NCI-H446 treated with DMSO at 0.1 percent for 48 hours (cell line): ENCODE results near the gene ARMC5.

ENCODE experiments used
- DNase-seq: peaks from one replicate; lab custom pipeline; 2025; lab: John Stamatoyannopoulos, UW

The ARMC5 gene

DNA sequence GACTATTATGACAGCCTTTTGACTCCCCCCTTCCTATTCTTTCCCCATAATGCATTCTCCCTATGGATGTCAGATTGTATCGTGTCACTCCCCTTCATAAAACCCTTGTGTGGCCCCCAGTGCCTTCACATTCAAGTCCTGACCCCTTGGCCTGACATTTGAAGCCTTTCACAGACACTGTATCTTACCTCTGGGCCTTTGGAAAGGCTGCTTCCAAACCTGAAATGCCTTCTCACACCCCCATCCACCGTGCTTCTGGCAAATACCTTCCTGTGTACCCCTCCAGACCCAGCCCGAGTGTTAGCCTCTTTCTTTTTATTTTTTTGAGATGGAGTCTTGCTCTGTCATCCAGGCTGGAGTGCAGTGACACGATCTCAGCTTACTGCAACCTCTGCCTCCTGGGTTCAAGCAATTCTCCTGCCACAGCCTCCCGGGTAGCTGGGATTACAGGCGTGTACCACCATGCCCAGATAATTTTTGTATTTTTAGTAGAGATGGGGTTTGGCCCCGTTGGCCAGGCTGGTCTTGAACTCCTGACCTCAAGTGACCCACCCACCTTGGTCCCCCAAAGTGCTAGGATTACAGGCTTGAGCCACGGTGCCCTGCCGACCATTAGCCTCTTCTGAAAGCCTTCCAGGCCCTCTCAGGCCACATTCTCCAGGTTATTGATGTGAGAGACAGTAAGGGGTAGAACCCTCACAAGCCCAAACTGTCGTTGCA is 2.1 kb downstream of the ARMC5 start:
- no peak for DNase-seq

DNA sequence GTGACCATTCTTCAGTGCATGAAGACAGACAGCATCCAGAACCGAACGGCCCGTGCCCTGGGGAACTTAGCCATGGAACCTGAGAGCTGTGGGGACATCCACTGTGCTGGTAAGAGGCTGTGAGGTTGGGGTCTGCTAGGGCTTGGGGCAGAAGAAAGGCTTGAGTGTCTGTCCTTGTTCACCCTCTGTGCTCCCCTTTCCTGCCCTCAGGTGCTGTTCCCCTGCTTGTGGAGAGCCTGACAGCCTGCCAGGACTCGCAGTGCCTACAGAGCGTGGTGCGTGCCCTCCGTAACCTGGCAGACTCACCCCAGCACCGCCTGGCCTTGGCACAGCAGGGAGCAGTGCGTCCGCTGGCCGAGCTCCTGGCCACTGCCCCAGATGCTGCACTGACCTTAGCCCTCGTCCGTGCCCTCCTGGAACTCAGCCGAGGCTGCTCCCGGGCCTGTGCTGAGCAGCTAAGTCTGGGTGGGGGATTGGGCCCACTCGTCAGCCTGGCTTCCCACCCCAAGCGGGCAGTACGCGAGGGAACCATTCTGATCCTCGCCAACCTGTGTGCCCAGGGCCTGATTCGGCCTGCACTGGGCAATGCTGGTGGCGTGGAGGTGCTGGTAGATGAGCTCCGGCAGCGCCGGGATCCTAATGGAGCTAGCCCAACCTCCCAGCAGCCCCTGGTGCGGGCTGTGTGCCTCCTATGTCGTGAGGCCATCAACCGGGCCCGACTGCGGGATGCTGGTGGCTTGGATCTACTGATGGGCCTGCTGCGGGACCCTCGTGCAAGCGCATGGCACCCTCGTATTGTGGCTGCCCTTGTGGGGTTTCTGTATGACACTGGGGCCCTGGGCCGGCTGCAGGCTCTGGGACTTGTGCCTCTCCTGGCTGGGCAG is 2.9 kb downstream of the ARMC5 start:
- DNase-seq = no peak

DNA sequence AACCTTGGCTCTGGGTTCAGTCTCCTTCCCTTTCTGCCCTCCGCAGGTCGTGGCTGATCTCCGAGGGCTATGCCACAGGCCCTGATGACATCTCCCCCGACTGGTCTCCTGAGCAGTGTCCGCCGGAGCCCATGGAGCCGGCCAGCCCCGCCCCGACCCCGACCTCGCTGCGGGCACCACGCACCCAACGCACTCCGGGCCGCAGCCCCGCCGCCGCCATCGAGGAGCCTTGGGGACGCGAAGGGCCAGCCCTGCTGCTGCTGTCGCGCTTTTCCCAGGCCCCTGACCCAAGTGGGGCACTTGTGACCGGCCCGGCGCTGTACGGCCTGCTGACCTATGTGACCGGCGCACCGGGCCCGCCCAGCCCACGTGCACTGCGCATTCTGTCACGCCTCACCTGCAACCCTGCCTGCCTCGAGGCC is 5.1 kb downstream of the ARMC5 start:
- no peak for DNase-seq

DNA sequence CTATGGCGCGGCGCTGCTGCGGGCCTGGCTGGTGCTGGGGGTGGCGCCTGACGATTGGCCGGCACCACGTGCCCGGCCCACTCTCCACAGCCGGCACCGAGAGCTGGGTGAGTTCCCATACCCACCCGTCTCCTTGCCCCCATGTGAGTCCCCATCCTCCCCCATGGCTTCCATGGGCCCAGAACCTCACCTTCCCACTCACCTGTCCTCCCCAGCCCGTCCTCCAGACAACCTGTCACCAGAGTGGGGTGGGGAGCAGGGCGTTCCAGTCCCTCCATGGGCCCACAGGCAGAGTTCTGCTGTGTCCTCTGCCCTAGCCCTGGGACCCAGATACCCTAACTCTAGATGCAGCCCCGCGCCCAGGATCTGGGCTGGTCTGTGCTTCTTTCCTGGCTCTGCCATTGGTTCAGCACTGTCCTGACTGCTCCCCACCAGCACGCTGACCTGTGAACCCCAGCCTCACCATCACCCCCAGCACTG is 5.5 kb downstream of the ARMC5 start:
- DNase-seq = no peak

DNA sequence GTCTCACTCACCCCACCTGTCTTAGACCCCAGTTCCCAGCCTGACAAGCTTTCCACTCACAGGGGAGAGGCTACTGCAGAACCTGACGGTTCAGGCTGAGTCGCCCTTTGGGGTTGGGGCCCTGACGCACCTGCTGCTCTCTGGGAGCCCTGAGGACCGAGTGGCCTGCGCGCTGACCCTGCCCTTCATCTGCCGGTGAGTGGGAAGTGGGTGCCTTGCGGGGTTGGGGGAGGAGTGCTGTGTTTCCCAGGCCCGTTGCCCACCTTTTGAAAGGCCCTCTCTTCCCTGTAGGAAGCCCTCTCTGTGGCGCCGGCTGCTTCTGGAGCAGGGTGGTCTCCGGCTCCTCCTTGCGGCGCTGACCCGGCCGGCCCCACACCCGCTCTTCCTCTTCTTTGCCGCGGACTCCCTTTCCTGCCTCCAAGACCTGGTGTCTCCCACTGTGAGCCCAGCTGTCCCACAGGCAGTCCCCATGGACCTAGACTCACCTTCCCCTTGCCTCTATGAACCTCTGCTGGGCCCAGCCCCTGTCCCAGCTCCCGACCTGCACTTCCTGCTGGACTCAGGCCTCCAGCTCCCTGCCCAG is 6.6 kb downstream of the ARMC5 start:
- DNase-seq = no peak

DNA sequence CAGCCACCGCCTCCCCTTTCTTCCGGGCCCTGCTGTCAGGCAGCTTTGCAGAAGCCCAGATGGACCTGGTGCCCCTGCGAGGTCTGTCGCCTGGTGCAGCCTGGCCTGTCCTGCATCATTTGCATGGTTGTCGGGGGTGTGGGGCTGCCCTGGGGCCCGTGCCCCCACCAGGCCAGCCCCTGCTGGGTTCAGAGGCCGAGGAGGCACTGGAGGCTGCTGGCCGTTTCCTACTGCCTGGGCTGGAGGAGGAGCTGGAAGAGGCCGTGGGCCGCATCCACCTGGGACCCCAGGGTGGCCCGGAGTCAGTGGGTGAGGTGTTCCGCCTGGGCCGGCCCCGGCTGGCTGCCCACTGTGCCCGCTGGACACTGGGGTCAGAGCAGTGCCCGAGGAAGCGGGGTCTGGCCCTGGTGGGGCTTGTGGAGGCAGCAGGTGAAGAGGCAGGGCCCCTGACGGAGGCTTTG is 7.1 kb downstream of the ARMC5 start:
- DNase-seq = no peak

DNA sequence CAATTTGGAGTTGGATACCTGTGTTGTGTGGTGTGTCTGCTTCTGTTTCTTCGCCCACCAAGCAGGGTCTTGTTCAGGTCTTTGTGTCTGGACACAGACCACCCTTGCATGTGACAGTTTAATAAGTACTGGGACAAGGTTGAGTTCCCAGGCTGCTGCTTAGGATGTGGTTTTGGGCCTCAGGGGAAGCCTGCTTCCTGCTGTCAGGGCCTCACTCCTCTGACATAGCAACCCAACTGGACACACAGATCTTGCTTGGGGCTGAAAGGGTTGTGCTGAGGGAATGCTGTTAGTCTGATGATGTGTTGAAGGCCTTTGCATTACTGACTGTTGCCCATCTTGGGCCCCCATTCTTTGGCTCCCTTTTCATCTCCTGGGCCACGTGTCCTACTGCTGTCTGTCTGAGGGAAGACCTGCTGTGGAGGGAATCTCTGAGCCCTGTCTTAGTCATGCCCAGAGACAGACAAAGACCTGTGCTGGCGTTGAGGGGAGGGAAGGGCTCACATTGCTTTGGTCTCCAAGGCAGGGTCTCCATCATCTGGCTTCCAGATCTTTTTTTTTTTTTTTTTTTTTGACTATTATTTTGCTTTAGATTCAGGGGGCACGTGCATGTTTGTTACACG is 8.0 kb downstream of the ARMC5 start:
- no peak for DNase-seq

DNA sequence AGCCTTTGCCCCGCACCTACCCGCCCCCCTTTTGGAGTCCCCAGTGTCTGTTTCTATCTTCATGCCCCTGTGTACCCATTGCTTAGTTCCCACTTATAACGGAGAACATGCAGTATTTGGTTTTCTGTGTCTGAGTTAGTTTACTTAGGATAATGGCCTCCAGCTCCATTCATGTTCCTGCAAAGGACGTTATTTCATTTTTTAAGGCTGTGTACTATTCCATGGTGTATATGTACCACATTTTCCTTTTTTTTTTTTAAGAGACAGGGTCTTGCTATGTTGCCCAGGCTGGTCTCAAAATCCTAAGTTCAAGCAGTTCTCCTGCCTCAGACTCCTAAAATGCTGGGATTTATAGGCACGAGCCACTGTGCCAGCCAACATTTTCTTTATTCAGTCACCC is 8.6 kb downstream of the ARMC5 start:
- DNase-seq = no peak

DNA sequence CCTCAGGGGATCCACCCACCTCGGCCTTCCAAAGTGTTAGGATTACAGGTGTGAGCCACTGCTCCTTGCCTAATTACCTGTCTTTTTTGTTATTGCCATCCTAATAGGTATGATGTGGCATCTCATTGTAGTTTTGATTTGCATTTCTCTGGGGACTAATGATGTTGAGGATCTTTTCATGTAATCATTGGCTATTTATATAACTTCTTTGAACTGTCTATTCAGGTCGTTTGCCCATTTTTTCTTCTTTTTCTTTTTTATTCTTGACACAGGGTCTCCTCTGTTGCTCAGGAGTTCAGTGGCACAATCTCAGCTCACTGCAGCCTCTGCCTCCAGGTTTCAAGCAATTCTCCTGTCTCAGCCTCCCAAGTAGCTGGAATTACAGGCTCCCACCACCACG is 11.3 kb downstream of the ARMC5 start:
- DNase-seq = no peak

DNA sequence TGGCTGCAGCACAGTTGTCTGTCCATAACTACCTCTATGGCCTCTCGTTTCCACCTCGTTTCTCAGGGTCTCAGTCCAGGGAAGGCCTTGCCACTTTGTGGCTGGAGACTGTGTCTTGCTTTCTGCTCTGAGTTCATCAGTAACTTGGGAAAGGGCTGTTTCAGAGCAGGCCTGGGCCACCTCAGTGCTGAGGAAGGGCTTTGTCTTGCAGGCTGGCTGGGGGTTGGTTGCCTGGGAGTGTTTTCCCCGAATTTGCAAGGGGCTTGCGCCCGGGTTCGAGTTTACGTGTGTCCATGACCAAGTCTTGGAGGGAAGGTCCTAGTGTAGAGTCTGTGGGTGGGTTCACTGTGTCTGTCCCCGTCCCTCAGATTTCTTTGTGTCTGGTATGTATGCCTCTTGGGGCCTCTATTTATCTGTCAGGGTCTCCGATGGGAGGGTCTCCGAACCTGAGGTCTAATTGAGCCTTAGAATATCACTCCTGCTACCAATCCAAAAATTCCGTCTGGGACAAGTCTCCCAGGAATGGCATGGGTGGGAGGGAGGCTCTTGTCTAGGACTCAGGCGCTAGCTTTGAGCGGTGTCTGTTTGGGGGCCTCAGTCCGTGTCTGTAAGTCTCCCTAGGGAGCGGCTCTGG is 12.1 kb downstream of the ARMC5 start:
- DNase-seq = no peak

DNA sequence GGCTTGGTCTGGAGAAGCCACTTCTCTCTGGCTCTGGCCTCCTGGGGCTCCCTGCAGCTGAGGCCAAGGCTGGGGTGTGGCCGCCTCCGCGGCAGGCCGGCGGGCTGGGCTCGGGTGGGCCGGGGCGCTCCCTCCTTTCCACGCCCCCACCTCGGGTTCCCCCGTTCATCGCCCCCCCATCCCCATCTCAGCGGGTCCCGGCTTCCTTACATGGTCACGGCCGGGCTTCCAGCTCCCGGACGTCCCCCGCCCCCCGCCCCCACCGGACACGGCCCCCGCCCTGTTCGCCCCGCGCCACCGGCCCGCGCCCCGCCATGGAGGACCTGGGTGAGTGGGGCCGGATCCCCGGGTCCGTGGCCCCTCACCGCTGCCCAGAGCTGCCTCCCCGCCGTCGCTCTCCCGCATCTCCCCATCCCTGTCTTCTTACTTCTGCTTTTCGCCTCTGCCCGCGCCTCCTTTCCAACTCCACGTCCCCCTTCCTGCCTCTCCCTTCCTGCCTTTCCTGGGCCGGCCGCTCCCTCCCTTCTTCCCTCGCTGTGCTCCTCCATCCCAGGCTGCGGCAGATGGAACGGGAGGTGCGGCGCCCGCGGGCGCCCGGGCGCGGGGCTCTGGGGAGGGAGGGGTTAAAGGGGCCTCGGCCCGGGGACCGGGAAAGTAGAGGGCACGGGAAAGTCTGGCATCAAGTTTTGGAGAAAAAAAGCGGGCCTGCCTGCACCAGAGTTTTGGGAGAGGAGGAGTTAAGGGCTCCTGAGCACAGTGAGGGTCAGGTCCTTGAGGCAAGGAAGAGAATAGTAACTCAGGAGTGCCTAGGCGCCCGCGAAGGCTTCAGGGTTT is 12.8 kb downstream of the ARMC5 start, which contains the start of gene TGFB1I1:
Gene TGFB1I1 (plus strand): TSS at position 278 of the 834 bp plus-strand sequence. CDS start 37 bp downstream, at position 315.
- DNase-seq = no peak

DNA sequence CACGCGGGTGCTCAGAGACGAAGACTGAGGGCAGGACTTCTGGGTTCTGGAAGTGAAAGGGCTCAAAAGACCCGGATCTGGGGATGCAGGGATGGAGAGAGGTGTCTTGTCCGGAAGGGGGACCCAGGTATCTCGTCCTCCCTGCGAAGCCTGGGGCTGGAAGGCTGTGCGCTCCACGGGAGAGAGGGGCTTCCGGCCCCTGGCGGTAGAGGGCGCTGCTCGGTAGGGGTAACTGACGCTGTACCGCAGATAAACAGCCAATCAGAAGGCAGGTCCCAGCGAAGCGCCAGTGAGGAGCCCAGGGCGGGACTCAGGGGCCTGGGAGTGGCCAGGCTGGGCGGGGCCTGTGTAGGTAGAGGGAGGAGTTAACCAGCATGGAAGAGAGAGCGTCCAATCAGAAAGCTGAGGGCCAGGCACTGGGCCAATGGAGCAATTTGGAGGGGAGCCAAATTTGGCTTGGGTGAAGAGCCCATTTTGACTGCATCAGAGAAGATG is 13.5 kb downstream of the ARMC5 start:
- DNase-seq = peak; percentile 72

DNA sequence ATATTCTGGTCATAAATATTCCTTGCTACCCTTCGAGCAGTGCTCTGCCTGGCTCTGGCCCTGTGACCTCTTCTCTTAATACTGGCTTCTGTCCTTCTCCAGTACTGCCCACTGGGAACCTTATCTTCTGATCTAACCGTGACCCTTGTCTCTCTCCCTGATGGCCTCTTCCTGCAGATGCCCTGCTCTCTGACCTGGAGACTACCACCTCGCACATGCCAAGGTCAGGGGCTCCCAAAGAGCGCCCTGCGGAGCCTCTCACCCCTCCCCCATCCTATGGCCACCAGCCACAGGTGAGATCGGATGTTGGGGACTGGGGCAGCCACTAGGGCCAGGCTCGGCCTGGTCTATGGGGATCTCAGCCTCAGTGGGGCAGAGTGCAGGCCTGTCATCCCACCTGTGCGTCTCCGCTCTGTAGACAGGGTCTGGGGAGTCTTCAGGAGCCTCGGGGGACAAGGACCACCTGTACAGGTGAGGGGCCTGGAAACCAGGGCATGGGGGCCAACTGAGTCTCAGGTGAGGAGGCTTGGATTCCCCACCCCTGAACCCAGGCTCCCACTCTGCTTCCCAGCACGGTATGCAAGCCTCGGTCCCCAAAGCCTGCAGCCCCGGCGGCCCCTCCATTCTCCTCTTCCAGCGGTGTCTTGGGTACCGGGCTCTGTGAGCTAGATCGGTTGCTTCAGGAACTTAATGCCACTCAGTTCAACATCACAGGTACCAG is 14.1 kb downstream of the ARMC5 start:
- no peak for DNase-seq

DNA sequence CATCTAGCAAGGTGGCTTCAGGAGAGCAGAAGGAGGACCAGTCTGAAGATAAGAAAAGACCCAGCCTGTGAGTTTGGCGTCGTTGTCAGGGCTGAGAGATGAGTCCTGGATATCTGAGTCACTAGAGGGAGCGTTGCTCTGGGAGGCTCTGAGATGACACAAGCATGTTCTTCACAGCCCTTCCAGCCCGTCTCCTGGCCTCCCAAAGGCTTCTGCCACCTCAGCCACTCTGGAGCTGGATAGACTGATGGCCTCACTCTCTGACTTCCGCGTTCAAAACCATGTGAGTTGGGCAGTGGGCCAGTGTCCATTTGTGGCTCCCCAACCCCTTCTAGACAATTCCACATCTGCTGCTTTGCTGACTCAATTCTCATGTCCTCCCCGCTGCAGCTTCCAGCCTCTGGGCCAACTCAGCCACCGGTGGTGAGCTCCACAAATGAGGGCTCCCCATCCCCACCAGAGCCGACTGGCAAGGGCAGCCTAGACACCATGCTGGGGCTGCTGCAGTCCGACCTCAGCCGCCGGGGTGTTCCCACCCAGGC is 14.9 kb downstream of the ARMC5 start:
- no peak for DNase-seq

DNA sequence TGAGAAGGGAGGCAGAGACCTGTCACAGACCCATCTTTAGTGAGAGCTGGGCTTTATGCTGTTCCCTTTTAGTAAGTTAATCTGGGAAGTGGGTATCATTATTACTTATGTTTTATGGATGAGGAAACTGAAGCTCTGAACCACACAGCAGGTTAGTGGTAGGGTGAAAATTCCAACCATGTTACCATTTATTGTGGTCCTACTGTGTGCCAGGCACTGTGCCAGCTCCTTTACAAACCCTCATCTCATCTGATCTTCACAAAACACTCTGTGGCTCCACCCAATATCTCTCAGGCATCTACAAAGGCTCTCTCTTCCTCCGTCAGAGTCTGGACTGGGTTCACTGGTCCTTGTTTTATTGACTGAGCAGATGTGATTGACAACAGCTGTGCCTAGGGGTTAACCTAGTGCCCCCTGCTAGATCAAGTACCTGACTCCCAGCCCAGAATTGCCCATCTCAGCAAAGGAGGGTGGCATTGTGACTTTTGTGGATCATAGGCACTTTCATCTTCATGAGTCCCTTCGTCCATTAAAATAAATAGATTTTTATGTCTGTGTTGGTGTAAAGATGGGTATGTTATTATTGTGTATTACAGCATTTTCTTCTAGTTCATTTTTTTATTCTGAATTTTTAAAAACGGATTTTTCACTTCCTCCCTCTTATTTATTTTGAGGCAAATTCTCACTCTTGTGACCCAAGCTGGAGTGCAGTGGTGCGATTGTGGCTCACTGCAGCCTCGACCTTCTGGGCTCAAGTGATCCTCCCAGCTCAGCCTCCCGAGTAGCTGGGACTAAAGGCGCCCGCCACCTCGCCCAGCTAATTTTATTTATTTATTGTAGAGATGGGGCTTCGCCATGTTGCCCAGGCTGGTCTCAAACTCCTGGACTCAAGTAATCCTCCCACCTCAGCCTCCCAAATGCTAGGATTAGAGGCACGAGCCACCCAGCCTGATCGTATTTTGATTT is 15.8 kb downstream of the ARMC5 start:
- DNase-seq = no peak

DNA sequence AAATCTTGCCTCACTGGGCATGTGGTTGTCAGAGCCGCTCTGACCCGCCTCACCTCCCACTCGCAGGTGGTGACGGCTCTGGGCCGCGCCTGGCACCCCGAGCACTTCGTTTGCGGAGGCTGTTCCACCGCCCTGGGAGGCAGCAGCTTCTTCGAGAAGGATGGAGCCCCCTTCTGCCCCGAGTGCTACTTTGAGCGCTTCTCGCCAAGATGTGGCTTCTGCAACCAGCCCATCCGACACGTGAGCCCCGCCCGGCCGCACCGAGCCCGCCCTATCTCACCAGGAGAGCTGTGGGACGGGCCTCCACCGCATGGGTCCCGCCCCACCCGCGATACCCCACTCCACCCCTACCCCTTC is 16.6 kb downstream of the ARMC5 start:
- no peak for DNase-seq

DNA sequence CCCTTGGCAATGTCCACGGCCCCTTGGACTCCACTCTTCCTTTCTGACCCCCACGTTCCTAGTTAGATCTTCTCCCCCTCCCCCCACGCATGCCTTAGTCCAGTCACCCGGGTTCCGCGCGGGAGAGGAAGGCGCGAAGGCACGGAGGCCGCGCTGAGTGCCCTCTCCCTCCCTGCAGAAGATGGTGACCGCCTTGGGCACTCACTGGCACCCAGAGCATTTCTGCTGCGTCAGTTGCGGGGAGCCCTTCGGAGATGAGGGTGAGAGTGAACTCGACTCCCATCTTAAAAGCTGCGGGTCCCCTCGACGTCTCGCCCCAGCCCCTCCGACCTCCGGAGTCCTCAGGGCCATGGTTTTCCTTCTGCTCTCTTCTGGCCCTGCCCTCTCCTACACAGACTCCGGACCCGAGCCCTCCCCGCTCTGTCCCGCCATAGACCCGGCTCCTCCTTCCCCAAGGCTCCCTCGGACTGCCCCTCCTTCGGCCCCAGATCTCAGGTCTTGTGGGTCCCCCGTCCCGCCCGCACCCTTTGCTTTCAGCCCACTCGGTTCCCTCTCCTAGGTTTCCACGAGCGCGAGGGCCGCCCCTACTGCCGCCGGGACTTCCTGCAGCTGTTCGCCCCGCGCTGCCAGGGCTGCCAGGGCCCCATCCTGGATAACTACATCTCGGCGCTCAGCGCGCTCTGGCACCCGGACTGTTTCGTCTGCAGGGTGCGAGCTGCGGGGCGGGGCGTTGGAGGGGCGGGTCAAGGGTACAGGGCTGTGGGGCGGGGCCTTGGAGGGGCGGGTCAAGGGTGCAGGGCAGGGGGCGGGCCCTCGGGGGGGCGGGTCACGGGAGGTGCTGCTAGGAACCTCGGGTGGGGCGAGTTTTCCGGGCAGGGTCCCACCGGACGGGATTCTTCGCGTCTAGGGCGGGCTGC is 17.3 kb downstream of the ARMC5 start:
- no peak for DNase-seq
